ENCODE measurements around the gene ASXL1. TPM values are rescaled to one million over a fixed set of nuclear protein-coding genes. Genes with fewer than 3 reads are reported as not detected.
A peak's percentile ranks its signal among the peaks of the same experiment; 100 is the strongest.

Gene ASXL1
- polyA plus RNA-seq, 2 of the 4 experiments (the other 2 are of a cell fraction), result 35.7 to 36.0 TPM

GRCh38 chr20:32457479-32457986 lies 99.4 kb downstream of the ASXL1 start:
- ATAC-seq, result peak; percentile 87 to 94
- peak overlapping the region; percentile 96 to 97 for H3K27ac ChIP-seq

DNA sequence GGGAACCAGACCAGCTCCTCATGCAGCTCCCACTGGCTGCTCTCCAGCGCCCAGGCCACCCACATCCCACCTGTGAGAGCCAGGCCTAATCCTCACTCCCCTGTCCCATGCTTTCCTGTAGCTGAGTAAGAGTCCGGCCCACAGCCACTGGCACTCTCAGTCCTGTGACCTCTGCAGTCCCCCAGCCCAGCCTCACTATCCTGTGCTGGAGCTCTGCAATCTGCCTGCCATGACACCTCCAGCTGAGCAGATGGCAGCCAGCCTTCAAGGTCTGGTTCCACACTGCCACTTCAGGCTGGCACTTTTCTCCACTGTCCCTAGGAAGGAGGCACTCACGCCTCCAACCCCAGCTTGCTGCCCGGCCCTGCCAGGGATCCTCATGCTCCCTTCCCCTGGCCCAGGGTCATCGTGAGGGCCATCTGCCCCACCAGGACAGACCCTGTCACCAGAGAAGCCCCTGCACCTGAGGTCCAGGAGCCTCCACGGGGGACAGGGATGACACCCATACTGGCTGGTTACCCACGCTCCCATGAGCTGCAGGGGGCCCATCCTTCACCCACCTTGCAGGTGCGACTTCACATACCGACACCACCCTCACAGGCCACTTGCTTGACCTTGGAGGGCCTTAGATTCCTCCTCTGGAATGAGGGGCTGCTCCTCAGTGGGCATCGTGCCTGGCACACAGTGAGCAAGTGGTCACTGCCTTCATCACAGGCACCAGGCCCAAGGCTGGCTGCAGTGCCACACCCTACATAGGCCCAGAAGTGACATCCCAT lies 100.1 kb downstream of the ASXL1 start:
- 90% methylated on average over 8 of the region's 10 CpGs for WGBS (ENCODE audit: missing lambda C conversion rate)
- ChIA-PET CTCF (interaction anchor here (0.7 to 7.2 kb wide), 11 partner anchors 8 to 194 kb away, joined by 3 to 82 read pairs (median 3); no protein-coding TSS in a partner anchor), POLR2A (no interaction called here)
- no peak for TF ChIP-seq ZFP36 (IDR thresholded peaks at IDR 0.05; ENCODE audit: borderline replicate concordance, partially characterized antibody)
- no peak for TF ChIP-seq USF2 (IDR thresholded peaks at IDR 0.05)
- no peak for TF ChIP-seq MAX (IDR thresholded peaks at IDR 0.05)
- no peak for TF ChIP-seq KDM5A (IDR thresholded peaks at IDR 0.05)
- no peak for TF ChIP-seq MAFK (IDR thresholded peaks at IDR 0.05; ENCODE audit: partially characterized antibody)
- no peak for TF ChIP-seq RFX5 (IDR thresholded peaks at IDR 0.05)
- TF ChIP-seq NPAS2 (CRISPR knock-in tag; IDR thresholded peaks at IDR 0.05; ENCODE audit: borderline replicate concordance), result no peak
- no peak for TF ChIP-seq EHMT2 (IDR thresholded peaks at IDR 0.05; ENCODE audit: low read depth)
- TF ChIP-seq, protein P1, sequence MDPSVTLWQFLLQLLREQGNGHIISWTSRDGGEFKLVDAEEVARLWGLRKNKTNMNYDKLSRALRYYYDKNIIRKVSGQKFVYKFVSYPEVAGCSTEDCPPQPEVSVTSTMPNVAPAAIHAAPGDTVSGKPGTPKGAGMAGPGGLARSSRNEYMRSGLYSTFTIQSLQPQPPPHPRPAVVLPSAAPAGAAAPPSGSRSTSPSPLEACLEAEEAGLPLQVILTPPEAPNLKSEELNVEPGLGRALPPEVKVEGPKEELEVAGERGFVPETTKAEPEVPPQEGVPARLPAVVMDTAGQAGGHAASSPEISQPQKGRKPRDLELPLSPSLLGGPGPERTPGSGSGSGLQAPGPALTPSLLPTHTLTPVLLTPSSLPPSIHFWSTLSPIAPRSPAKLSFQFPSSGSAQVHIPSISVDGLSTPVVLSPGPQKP (IDR thresholded peaks at IDR 0.05; ENCODE audit: low read depth, low read length), result no peak
- TF ChIP-seq, protein P2, sequence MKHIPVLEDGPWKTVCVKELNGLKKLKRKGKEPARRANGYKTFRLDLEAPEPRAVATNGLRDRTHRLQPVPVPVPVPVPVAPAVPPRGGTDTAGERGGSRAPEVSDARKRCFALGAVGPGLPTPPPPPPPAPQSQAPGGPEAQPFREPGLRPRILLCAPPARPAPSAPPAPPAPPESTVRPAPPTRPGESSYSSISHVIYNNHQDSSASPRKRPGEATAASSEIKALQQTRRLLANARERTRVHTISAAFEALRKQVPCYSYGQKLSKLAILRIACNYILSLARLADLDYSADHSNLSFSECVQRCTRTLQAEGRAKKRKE (CRISPR knock-in tag; IDR thresholded peaks at IDR 0.05; ENCODE audit: low read depth), result no peak
- TF ChIP-seq RCOR1 (IDR thresholded peaks at IDR 0.05; ENCODE audit: low read depth, low read length), result no peak
- no peak for TF ChIP-seq HDAC2 (IDR thresholded peaks at IDR 0.05)
- TF ChIP-seq MYC (IDR thresholded peaks at IDR 0.05; ENCODE audit: borderline replicate concordance, low read length), result no peak
- TF ChIP-seq JUNB (IDR thresholded peaks at IDR 0.05), result no peak
- TF ChIP-seq PHF8 (IDR thresholded peaks at IDR 0.05; ENCODE audit: borderline replicate concordance, low read depth), result no peak
- no peak for TF ChIP-seq EHF (CRISPR knock-in tag; IDR thresholded peaks at IDR 0.05)
- ATAC-seq, result peak; percentile 12 to 24
- Histone ChIP-seq H3K4me2 (peak overlapping the region; percentile 94), H3K27ac (peak overlapping the region; percentile 96 to 97), H3K4me3 (no peak overlapping the region; the same call in 2 of the 3 replicates), H3K9me3 (no peaks in the 10 kb centered on the region), H3K4me1 (peaks cover 20% of the 10 kb centered on the region)
- FAIRE-seq, result no peak
- DNase-seq (ENCODE audit: low read depth in 1 of 2, low spot score in 1 of 2), result no peak

More at GRCh38 chr20:32457479-32457986, 99.4 kb downstream of the ASXL1 start:
- WGBS (ENCODE audit: missing lambda C conversion rate), result 19% methylated on average over 16 of the region's 29 CpGs
- FAIRE-seq (no peak), DNase-seq (ENCODE audit: low read depth in 1 of 2, low spot score in 1 of 2) (peak; percentile 82 to 97)
- H3K4me1 ChIP-seq, result peaks cover 17% of the 10 kb centered on the region
- no peaks in the 10 kb centered on the region for H3K9me3 ChIP-seq
- H3K4me2 ChIP-seq, result peak overlapping the region; percentile 94
- 0 out of 2 replicates have a peak, but pooled peaks have one; percentile 12 for TF ChIP-seq POLR2A (IDR thresholded peaks at IDR 0.05; ENCODE audit: low read length)
- TF ChIP-seq JUN (IDR thresholded peaks at IDR 0.05), result no peak
- TF ChIP-seq CHD2 (IDR thresholded peaks at IDR 0.05; ENCODE audit: low read length, partially characterized antibody), result peak; percentile 75
- TF ChIP-seq, protein P3, sequence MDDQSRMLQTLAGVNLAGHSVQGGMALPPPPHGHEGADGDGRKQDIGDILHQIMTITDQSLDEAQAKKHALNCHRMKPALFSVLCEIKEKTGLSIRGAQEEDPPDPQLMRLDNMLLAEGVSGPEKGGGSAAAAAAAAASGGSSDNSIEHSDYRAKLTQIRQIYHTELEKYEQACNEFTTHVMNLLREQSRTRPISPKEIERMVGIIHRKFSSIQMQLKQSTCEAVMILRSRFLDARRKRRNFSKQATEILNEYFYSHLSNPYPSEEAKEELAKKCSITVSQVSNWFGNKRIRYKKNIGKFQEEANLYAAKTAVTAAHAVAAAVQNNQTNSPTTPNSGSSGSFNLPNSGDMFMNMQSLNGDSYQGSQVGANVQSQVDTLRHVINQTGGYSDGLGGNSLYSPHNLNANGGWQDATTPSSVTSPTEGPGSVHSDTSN (IDR thresholded peaks at IDR 0.05), result peak; percentile 53; the same call in 1 of the 2 replicates
- no peak for TF ChIP-seq HDAC2 (IDR thresholded peaks at IDR 0.05)
- TF ChIP-seq RFX5 (IDR thresholded peaks at IDR 0.05), result no peak
- no peak for TF ChIP-seq HMGXB4 (CRISPR knock-in tag; IDR thresholded peaks at IDR 0.05; ENCODE audit: borderline replicate concordance)
- H3K4me3 ChIP-seq, result peak overlapping the region; percentile 81
- ChIA-PET CTCF (interaction anchor here (0.7 to 7.2 kb wide), 9 partner anchors 9 to 195 kb away, joined by 3 to 82 read pairs (median 5); no protein-coding TSS in a partner anchor), POLR2A (interaction anchor here (0.7 kb wide), 1 partner anchor 100 kb away, joined by 3 read pairs; no protein-coding TSS in a partner anchor)
